ENCODE data around the gene HOXC10. TPM values are rescaled to one million over a fixed set of nuclear protein-coding genes. Genes with fewer than 3 reads are reported as not detected.

HOXC10 gene
- total and polyA plus RNA-seq, 2 of the 8 experiments (the other 6 are each of a cell fraction or from before 2014, with no cell fraction given), result not detected

GRCh38 chr12:53944209-53944608 lies 40.7 kb upstream of the HOXC10 start (continued):
- TF ChIP-seq, protein P1, sequence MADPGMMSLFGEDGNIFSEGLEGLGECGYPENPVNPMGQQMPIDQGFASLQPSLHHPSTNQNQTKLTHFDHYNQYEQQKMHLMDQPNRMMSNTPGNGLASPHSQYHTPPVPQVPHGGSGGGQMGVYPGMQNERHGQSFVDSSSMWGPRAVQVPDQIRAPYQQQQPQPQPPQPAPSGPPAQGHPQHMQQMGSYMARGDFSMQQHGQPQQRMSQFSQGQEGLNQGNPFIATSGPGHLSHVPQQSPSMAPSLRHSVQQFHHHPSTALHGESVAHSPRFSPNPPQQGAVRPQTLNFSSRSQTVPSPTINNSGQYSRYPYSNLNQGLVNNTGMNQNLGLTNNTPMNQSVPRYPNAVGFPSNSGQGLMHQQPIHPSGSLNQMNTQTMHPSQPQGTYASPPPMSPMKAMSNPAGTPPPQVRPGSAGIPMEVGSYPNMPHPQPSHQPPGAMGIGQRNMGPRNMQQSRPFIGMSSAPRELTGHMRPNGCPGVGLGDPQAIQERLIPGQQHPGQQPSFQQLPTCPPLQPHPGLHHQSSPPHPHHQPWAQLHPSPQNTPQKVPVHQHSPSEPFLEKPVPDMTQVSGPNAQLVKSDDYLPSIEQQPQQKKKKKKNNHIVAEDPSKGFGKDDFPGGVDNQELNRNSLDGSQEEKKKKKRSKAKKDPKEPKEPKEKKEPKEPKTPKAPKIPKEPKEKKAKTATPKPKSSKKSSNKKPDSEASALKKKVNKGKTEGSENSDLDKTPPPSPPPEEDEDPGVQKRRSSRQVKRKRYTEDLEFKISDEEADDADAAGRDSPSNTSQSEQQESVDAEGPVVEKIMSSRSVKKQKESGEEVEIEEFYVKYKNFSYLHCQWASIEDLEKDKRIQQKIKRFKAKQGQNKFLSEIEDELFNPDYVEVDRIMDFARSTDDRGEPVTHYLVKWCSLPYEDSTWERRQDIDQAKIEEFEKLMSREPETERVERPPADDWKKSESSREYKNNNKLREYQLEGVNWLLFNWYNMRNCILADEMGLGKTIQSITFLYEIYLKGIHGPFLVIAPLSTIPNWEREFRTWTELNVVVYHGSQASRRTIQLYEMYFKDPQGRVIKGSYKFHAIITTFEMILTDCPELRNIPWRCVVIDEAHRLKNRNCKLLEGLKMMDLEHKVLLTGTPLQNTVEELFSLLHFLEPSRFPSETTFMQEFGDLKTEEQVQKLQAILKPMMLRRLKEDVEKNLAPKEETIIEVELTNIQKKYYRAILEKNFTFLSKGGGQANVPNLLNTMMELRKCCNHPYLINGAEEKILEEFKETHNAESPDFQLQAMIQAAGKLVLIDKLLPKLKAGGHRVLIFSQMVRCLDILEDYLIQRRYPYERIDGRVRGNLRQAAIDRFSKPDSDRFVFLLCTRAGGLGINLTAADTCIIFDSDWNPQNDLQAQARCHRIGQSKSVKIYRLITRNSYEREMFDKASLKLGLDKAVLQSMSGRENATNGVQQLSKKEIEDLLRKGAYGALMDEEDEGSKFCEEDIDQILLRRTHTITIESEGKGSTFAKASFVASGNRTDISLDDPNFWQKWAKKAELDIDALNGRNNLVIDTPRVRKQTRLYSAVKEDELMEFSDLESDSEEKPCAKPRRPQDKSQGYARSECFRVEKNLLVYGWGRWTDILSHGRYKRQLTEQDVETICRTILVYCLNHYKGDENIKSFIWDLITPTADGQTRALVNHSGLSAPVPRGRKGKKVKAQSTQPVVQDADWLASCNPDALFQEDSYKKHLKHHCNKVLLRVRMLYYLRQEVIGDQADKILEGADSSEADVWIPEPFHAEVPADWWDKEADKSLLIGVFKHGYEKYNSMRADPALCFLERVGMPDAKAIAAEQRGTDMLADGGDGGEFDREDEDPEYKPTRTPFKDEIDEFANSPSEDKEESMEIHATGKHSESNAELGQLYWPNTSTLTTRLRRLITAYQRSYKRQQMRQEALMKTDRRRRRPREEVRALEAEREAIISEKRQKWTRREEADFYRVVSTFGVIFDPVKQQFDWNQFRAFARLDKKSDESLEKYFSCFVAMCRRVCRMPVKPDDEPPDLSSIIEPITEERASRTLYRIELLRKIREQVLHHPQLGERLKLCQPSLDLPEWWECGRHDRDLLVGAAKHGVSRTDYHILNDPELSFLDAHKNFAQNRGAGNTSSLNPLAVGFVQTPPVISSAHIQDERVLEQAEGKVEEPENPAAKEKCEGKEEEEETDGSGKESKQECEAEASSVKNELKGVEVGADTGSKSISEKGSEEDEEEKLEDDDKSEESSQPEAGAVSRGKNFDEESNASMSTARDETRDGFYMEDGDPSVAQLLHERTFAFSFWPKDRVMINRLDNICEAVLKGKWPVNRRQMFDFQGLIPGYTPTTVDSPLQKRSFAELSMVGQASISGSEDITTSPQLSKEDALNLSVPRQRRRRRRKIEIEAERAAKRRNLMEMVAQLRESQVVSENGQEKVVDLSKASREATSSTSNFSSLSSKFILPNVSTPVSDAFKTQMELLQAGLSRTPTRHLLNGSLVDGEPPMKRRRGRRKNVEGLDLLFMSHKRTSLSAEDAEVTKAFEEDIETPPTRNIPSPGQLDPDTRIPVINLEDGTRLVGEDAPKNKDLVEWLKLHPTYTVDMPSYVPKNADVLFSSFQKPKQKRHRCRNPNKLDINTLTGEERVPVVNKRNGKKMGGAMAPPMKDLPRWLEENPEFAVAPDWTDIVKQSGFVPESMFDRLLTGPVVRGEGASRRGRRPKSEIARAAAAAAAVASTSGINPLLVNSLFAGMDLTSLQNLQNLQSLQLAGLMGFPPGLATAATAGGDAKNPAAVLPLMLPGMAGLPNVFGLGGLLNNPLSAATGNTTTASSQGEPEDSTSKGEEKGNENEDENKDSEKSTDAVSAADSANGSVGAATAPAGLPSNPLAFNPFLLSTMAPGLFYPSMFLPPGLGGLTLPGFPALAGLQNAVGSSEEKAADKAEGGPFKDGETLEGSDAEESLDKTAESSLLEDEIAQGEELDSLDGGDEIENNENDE (IDR thresholded peaks at IDR 0.05; ENCODE audit: insufficient replicate concordance, low read length), result no peak
- TF ChIP-seq BRCA1 (IDR thresholded peaks at IDR 0.05; ENCODE audit: low read depth, low read length) (no peak), CHD1 (IDR thresholded peaks at IDR 0.05; ENCODE audit: low read depth, low read length) (no peak), RBBP5 (IDR thresholded peaks at IDR 0.05; ENCODE audit: borderline replicate concordance, low read depth, low read length) (no peak), JUND (IDR thresholded peaks at IDR 0.05; ENCODE audit: low read length) (no peak), SP2 (IDR thresholded peaks at IDR 0.05; ENCODE audit: low read length) (no peak)
